ENCODE measurements around the gene KIAA1614.

The KIAA1614 gene

GRCh38 chr1:180927348-180927747 lies 14.7 kb downstream of the KIAA1614 start:
- ATAC-seq = no peak

GRCh38 chr1:180927841-180928240 lies 15.1 kb downstream of the KIAA1614 start:
- no peak for ATAC-seq

GRCh38 chr1:180928331-180929230 lies 15.9 kb downstream of the KIAA1614 start:
- ATAC-seq = no peak

- ATAC-seq = no peak
Observed at GRCh38 chr1:180929389-180929788, 16.7 kb downstream of the KIAA1614 start.

- no peak for ATAC-seq
Observed at GRCh38 chr1:180930687-180931086, 18.0 kb downstream of the KIAA1614 start.

GRCh38 chr1:180931529-180931928 lies 18.8 kb downstream of the KIAA1614 start:
- ATAC-seq = no peak

GRCh38 chr1:180932378-180932777 lies 19.7 kb downstream of the KIAA1614 start:
- ATAC-seq = no peak

GRCh38 chr1:180933141-180933540 lies 20.4 kb downstream of the KIAA1614 start:
- ATAC-seq = no peak

GRCh38 chr1:180934563-180934962 lies 21.9 kb downstream of the KIAA1614 start:
- no peak for ATAC-seq

GRCh38 chr1:180935326-180936109 lies 22.8 kb downstream of the KIAA1614 start:
- ATAC-seq = no peak

GRCh38 chr1:180936110-180937011 lies 23.7 kb downstream of the KIAA1614 start:
- no peak for ATAC-seq

GRCh38 chr1:180937012-180937372 lies 24.3 kb downstream of the KIAA1614 start:
- ATAC-seq = no peak

GRCh38 chr1:180937624-180938225 lies 25.0 kb downstream of the KIAA1614 start:
- ATAC-seq = no peak

GRCh38 chr1:180939073-180939710 lies 26.5 kb downstream of the KIAA1614 start:
- no peak for ATAC-seq

- no peak for ATAC-seq
Observed at GRCh38 chr1:180939711-180940103, 27.0 kb downstream of the KIAA1614 start.

- no peak for ATAC-seq
Observed at GRCh38 chr1:180940445-180940844, 27.7 kb downstream of the KIAA1614 start.

- ATAC-seq = no peak
Observed at GRCh38 chr1:180941518-180942275, 29.0 kb downstream of the KIAA1614 start.

GRCh38 chr1:180945151-180945550 lies 32.5 kb downstream of the KIAA1614 start:
- ATAC-seq = no peak

- ATAC-seq = no peak
Observed at GRCh38 chr1:180945551-180945950, 32.9 kb downstream of the KIAA1614 start.

GRCh38 chr1:180946056-180946455 lies 33.4 kb downstream of the KIAA1614 start:
- no peak for ATAC-seq
